T-cell (primary cell): ENCODE data around the gene MTMR3. TPM values are rescaled to one million over a fixed set of nuclear protein-coding genes. Genes with fewer than 3 reads are reported as not detected.
"Not testable (repeated sequence)": the region's sequence is repeated elsewhere in the genome, so short reads cannot be mapped to it uniquely, and the experiment has no call there.

Experiments
- ATAC-seq, 4 experiments: fragments of 200-7000 bp in 3 of 4; fragments of 150-1000 bp in 1 of 4; cut with Tn5 transposase; replicated peaks in 1 of 4; 1 replicate in 3 of 4; 2 replicates in 1 of 4; pipeline ENCODE4 v1.10.0; 2021; ENCODE audit warnings: moderate library complexity in 3 of 4, mild to moderate bottlenecking in 2 of 4, moderate number of reproducible peaks in 1 of 4
- CTCF ChIA-PET, 2 donors: fragments of 300-600 bp; sonication (Branson Sonifier 250); formaldehyde crosslinking; loops; one replicate each; lab custom pipeline; 2022; ENCODE audit warnings: antibody characterized with exemption in 2 of 2; lab: Charles Lee
- POLR2A ChIA-PET, 2 donors: fragments of 300-600 bp; sonication (Branson Sonifier 250); formaldehyde crosslinking; loops; one replicate each; lab custom pipeline; 2022; ENCODE audit warnings: antibody characterized with exemption in 2 of 2; lab: Charles Lee
- DNase-seq, 35 experiments: peaks; one replicate each; pipeline versions ENCODE4 v3.0.0 to v3.0.0-alpha.2; 2013 to 2023
- H3K27ac ChIP-seq: one replicate; pipeline ENCODE4 v1.5.1; 2013; ENCODE audit warnings: low read length
- H3K27me3 ChIP-seq, 2 experiments: replicated peaks in 1 of 2; 1 replicate in 1 of 2; 2 replicates in 1 of 2; pipeline versions ENCODE4 v1.6.1 to v1.7.0; 2013; ENCODE audit warnings: low read length in 1 of 2, mixed read lengths in 1 of 2; ENCODE audit not compliant: control insufficient read depth in 2 of 2, insufficient read depth in 2 of 2; ENCODE audit errors: extremely low read depth in 1 of 2
- H3K36me3 ChIP-seq, 2 donors: 1 replicate in 1 of 2; 2 replicates in 1 of 2; pipeline versions ENCODE4 v1.6.1 to v1.7.0; 2013; ENCODE audit warnings: low read length in 1 of 2; ENCODE audit not compliant: control insufficient read depth in 2 of 2, insufficient read depth in 1 of 2; ENCODE audit errors: extremely low read depth in 1 of 2
- H3K4me1 ChIP-seq, 2 experiments: 1 replicate in 1 of 2; 2 replicates in 1 of 2; pipeline versions ENCODE4 v1.6.1 to v1.7.0; 2013; ENCODE audit warnings: low read length in 2 of 2, mixed read lengths in 1 of 2; ENCODE audit not compliant: insufficient read depth in 2 of 2, control insufficient read depth in 1 of 2; ENCODE audit errors: extremely low read depth in 1 of 2
- H3K4me3 ChIP-seq, 2 donors: 1 replicate in 1 of 2; 2 replicates in 1 of 2; pipeline versions ENCODE4 v1.5.1 to v1.7.0; 2013; ENCODE audit warnings: mild to moderate bottlenecking in 2 of 2, low read length in 1 of 2, moderate library complexity in 1 of 2; ENCODE audit not compliant: control insufficient read depth in 1 of 2; ENCODE audit errors: extremely low read depth in 1 of 2
- H3K9me3 ChIP-seq: 2 replicates; pipeline ENCODE4 v1.7.0; 2013
- H3K27ac Mint-ChIP-seq, 2 donors: one replicate each; pipeline ENCODE4 v1.8.0; 2020 to 2021; ENCODE audit warnings: mild to moderate bottlenecking in 2 of 2, mixed read lengths in 2 of 2
- H3K27me3 Mint-ChIP-seq, 2 donors: one replicate each; pipeline ENCODE4 v1.8.0; 2021 to 2022; ENCODE audit warnings: mixed read lengths in 2 of 2
- H3K36me3 Mint-ChIP-seq: one replicate; pipeline ENCODE4 v1.8.0; 2021; ENCODE audit warnings: mixed read lengths
- H3K4me1 Mint-ChIP-seq, 3 donors: one replicate each; pipeline ENCODE4 v1.8.0; 2020 to 2022; ENCODE audit warnings: mixed read lengths in 3 of 3, mild to moderate bottlenecking in 1 of 3
- H3K4me3 Mint-ChIP-seq, 3 donors: one replicate each; pipeline ENCODE4 v1.8.0; 2020 to 2022; ENCODE audit warnings: mild to moderate bottlenecking in 3 of 3, mixed read lengths in 3 of 3, moderate library complexity in 3 of 3
- H3K9me3 Mint-ChIP-seq, 3 donors: one replicate each; pipeline ENCODE4 v1.8.0; 2020 to 2022; ENCODE audit warnings: mixed read lengths in 3 of 3
- WGBS: methylation state at CpG from one replicate; pipeline ENCODE4 v1.1.5; 2013; ENCODE audit warnings: missing lambda C conversion rate; ENCODE audit not compliant: insufficient coverage; 5-methylcytosine and 5-hydroxymethylcytosine counted together
- total RNA-seq, 35 experiments: library from RNA in 6 of 35; stranded (reverse) in 6 of 35; fragments of 120-200 nt in 1 of 35; gene quantifications; one replicate each; pipeline versions ENCODE4 v1.2.1 to v1.2.4 and lab custom pipeline; 2013 to 2026

The MTMR3 gene
- total RNA-seq (10 to 100 TPM; 49.2 to 62.7 (median 57.1) TPM), total RNA-seq (lab: John Stamatoyannopoulos, UW) (42.7 to 176 (median 114) reads per million in 29 experiments)
- total RNA-seq (2013): 42.0 TPM

DNA sequence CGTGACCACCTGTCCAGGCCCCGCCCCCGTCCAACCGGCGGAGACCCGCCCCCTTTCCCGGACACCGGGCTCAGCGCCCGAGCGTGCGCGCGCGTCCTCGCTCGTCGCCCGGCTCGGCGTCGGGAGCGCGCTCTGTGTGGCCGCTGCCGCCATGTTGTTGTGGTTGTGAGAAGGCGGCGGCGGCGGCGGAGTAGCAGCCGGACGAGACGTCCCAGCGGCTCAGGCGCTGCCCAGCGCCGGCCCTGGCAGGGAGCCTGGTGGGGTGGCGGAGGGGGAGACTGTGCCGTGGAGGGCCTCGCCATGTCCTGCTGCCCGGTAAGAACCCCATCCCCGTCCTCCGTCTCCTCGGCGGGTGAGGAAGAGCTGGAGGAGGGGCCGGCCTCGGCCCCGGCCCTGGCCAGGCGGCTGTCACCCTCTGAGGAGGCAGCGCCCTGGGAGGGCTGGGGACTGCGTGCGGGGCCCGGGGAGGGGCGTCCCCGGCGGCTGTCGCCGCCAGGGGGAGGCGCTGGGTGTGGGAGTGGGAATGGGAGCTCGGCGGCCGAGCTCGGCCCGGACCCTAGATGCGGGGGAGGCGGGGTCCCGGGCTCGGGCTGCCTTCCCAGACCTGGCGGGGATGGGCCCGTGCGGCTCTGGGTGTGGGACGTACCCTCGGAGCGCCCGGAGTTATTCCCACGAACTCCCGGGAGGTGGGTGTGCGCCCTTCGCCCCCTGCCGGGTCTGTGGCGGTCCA lies at the start of gene MTMR3:
MTMR3 (plus strand) TSS at position 130 of the 730 bp plus-strand sequence. CDS start 87,886 bp downstream, outside the sequence.
- peak within 1 kb of the TSS; percentile 60 for H3K27ac ChIP-seq
- Mint-ChIP-seq H3K9me3 (no peaks in the 10 kb centered on the region), H3K27ac (peak within 1 kb of the TSS; percentile 73 to 81), H3K27me3 (peaks cover 0 to 4% of the 10 kb centered on the region in 2 donors), H3K4me1 (peaks cover 9 to 11% (median 10%) of the 10 kb centered on the region in 3 donors), H3K36me3 (no peaks in the 10 kb centered on the region), H3K4me3 (peak within 1 kb of the TSS in 2 of 3 donors; percentile 29 to 92)
- H3K4me1 ChIP-seq: peaks cover 11 to 19% of the 10 kb centered on the region in 2 experiments
- peaks cover 0 to 7% of the 10 kb centered on the region in 2 experiments for H3K27me3 ChIP-seq
- CTCF ChIA-PET: interaction anchor here (0.6 to 0.7 kb wide), 3 partner anchors 16 to 46 kb away, joined by 4 to 6 read pairs (median 4); no protein-coding TSS in a partner anchor
- peak within 1 kb of the TSS; percentile 77 to 82 for H3K4me3 ChIP-seq
- ATAC-seq: peak; percentile 81 to 85 (median 82)
- POLR2A ChIA-PET: interaction anchor here in 1 of 2 donors (0.6 kb wide), 3 partner anchors 8 to 181 kb away, joined by 3 to 6 read pairs (median 4); no protein-coding TSS in a partner anchor
- H3K36me3 ChIP-seq: no peaks in the 10 kb centered on the region
- WGBS: under 1% methylated on average over 60 of the region's 82 CpGs
- H3K9me3 ChIP-seq: no peaks in the 10 kb centered on the region
- peak; percentile 65 to 94 (median 78) for DNase-seq

DNA sequence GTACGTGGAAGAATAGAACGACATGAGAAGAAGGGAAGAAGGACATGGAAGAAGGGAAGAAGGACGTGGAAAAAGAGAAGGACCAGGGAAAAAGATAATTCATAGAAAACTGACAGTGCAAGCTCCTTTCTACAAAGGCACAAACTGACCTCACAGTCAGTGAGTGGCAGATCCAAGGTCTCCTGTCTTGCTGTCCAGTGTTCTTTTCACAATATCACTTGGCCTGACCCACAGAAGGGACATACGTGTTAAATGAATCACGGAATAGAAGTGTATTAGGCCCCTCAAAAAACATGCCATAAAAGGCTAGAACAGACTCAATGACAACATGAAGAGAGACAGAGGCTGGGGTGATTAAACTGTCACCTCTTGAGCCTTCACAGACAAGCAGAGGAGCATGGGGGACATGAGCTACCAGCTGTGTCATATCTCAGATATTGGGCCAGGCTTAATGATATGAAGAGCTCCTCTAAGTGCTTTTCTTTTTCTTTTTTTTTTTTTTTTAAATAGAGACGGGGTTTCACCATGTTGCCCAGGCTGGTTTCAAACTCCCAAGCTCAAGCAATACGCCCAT lies 49.5 kb upstream of the MTMR3 start:
- no peaks in the 10 kb centered on the region for H3K27me3 Mint-ChIP-seq
- Histone ChIP-seq H3K27me3 (no peaks in the 10 kb centered on the region), H3K4me1 (peaks cover 2 to 24% of the 10 kb centered on the region in 2 experiments), H3K36me3 (peaks cover 20 to 48% of the 10 kb centered on the region in 2 donors), H3K27ac (no peak overlapping the region), H3K4me3 (no peak overlapping the region), H3K9me3 (no peaks in the 10 kb centered on the region)
- no peak overlapping the region for H3K27ac Mint-ChIP-seq
- ATAC-seq (no peak), DNase-seq (no peak)
- H3K9me3 Mint-ChIP-seq: no peaks in the 10 kb centered on the region
- peaks cover 41 to 51% (median 50%) of the 10 kb centered on the region in 3 donors for H3K4me1 Mint-ChIP-seq
- WGBS: no CpG with 5 or more reads among the region's 7 CpGs
- ChIA-PET CTCF (no interaction called here), POLR2A (interaction anchor here in 1 of 2 donors (0.6 kb wide), 1 partner anchor 172 kb away, joined by 9 read pairs; no protein-coding TSS in a partner anchor)
- peaks cover 45% of the 10 kb centered on the region for H3K36me3 Mint-ChIP-seq
- H3K4me3 Mint-ChIP-seq: no peak overlapping the region

DNA sequence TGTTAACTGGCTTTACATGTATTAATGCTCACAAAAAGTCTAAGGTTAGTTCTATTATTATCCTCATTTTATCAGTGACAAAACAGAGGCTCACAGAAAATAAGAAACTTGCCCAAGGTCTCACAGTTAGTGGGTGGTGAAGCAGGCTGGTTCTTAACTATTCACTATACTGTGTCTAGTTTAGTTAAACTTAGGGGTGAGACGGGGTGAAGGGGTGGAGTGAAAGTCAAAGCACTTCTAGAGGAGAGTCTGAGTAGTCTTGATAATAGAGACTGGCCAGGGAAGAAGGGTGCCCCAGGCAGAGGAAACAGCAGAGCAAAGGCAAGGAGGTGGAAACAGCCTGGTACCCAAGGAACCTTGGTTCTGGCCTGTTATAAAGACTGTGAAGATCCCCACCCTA lies 48.9 kb upstream of the MTMR3 start:
- CTCF ChIA-PET: no interaction called here
- peaks cover 2 to 30% of the 10 kb centered on the region in 2 experiments for H3K4me1 ChIP-seq
- peaks cover 20 to 48% of the 10 kb centered on the region in 2 donors for H3K36me3 ChIP-seq
- Mint-ChIP-seq H3K9me3 (no peaks in the 10 kb centered on the region), H3K4me3 (no peak overlapping the region), H3K4me1 (peaks cover 47 to 55% (median 54%) of the 10 kb centered on the region in 3 donors), H3K27me3 (no peaks in the 10 kb centered on the region), H3K36me3 (peaks cover 43% of the 10 kb centered on the region), H3K27ac (no peak overlapping the region)
- ATAC-seq (no peak), DNase-seq (no peak)
- H3K27me3 ChIP-seq: no peaks in the 10 kb centered on the region
- H3K27ac ChIP-seq: no peak overlapping the region
- no peak overlapping the region for H3K4me3 ChIP-seq
- H3K9me3 ChIP-seq: no peaks in the 10 kb centered on the region
- no CpG with 5 or more reads among the region's 1 CpG for WGBS
- POLR2A ChIA-PET: no interaction called here

DNA sequence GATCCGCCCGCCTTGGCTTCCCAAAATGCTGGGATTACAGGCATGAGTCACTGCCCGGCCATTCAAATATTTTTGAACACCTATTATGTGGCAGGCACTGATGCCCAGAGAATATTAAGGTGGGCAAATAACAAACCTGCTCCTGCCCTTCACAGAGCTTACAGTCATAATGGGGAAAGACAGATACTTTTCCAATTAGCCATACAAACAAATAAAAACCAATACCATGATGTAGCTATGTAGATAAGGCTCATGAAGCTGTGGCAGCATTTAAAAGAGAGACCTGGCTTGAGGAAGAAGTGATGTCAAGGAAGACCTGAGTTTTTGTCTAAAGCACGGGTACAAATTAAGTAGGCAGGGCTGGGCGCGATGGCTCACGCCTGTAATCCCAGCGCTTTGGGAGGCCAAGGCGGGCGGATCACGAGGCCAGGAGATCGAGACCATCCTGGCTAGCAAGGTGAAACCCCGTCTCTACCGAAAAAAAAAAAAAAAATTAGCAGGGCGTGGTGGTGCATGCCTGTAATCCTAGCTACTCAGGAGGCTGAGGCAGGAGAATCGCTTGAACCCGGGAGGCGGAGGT lies 46.1 kb upstream of the MTMR3 start:
- H3K27ac ChIP-seq, DNase-seq, POLR2A ChIA-PET, ATAC-seq, H3K27ac Mint-ChIP-seq, H3K9me3 ChIP-seq, H3K27me3 Mint-ChIP-seq, H3K27me3 ChIP-seq, H3K9me3 Mint-ChIP-seq: not testable (repeated sequence)
- 91% methylated on average over 14 of the region's 18 CpGs for WGBS
- peaks cover 42 to 49% (median 47%) of the 10 kb centered on the region in 3 donors for H3K4me1 Mint-ChIP-seq
- CTCF ChIA-PET: interaction anchor here in 1 of 2 donors (1.0 to 1.1 kb wide), 2 partner anchors 168 to 246 kb away, joined by 3 to 4 read pairs; no protein-coding TSS in a partner anchor
- Histone ChIP-seq H3K4me1 (peaks cover 2 to 31% of the 10 kb centered on the region in 2 experiments), H3K4me3 (peak overlapping the region in 1 of 2 donors; percentile 100), H3K36me3 (peaks cover 10 to 27% of the 10 kb centered on the region in 2 donors)
- H3K36me3 Mint-ChIP-seq: peaks cover 24% of the 10 kb centered on the region
- H3K4me3 Mint-ChIP-seq: peak overlapping the region; percentile 90 to 93 (median 90)

DNA sequence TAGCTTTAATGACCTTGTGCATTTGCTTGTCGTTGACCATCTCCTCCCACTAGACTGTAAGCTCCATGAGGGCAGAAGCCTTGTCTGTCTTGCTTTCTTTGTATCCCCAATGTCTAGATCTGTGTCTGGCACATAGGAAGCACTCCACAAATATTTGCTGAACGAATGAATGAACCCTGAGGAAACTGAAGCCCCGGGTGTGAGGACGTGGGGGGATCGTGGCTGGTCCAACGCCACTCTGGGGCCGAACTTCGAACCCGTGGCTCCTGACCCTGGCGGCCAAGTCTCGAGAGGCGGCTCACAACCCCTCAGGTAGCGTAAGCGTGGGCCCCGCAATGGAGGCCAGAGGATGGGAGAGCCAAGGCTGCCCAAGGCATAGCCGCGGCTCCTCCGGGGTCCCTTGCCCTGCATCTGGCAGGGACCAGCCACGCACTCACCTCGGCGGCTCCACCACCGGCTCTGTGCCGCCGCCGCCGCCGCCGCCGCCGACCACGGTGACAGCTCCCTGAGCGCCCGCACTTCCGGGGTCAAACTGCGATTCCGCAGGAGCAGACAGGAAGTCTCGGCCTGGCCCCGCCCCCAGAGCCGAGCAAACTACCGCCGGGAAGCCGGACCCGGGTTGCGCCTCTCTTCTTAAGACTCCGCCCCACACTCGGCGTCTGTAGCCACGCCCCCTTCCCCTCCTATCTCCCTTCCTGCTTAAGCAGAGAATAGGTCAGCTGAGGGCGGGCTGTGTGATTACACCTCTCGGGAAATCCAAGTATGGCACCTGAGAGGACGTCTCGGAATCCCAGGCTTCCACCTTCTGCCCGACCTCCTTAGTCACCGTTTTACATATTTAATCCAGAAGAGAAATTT lies 45.0 kb upstream of the MTMR3 start, which contains the start of gene ASCC2:
ASCC2 (minus strand) TSS at position 534 of the 858 bp plus-strand sequence. CDS start 5,949 bp downstream, outside the sequence.
- ChIA-PET POLR2A (no interaction called here), CTCF (interaction anchor here (0.5 to 1.0 kb wide), 2 partner anchors 46 to 167 kb away, joined by 4 read pairs; no protein-coding TSS in a partner anchor)
- peak within 1 kb of the TSS; percentile 84 for H3K27ac ChIP-seq
- peak within 1 kb of the TSS; percentile 93 to 100 for H3K4me3 ChIP-seq
- H3K9me3 ChIP-seq: no peaks in the 10 kb centered on the region
- WGBS: 1% methylated on average over 50 of the region's 54 CpGs
- peaks cover 18% of the 10 kb centered on the region for H3K36me3 Mint-ChIP-seq
- H3K27me3 ChIP-seq: no peaks in the 10 kb centered on the region
- H3K4me1 ChIP-seq: peaks cover 2 to 29% of the 10 kb centered on the region in 2 experiments
- H3K9me3 Mint-ChIP-seq: no peaks in the 10 kb centered on the region
- DNase-seq: peak; percentile 94 to 100 (median 98)
- peaks cover 8 to 16% of the 10 kb centered on the region in 2 donors for H3K36me3 ChIP-seq
- peaks cover 41 to 45% (median 43%) of the 10 kb centered on the region in 3 donors for H3K4me1 Mint-ChIP-seq
- no peaks in the 10 kb centered on the region for H3K27me3 Mint-ChIP-seq
- H3K27ac Mint-ChIP-seq: peak within 1 kb of the TSS; percentile 97 to 99
- peak; percentile 98 to 99 (median 99) for ATAC-seq
- peak within 1 kb of the TSS; percentile 90 to 93 (median 90) for H3K4me3 Mint-ChIP-seq
